ENCODE results near the gene MEAF6. TPM values are rescaled to one million over a fixed set of nuclear protein-coding genes. Genes with fewer than 3 reads are reported as not detected.

MEAF6 gene
- 56.1 TPM for total RNA-seq

DNA sequence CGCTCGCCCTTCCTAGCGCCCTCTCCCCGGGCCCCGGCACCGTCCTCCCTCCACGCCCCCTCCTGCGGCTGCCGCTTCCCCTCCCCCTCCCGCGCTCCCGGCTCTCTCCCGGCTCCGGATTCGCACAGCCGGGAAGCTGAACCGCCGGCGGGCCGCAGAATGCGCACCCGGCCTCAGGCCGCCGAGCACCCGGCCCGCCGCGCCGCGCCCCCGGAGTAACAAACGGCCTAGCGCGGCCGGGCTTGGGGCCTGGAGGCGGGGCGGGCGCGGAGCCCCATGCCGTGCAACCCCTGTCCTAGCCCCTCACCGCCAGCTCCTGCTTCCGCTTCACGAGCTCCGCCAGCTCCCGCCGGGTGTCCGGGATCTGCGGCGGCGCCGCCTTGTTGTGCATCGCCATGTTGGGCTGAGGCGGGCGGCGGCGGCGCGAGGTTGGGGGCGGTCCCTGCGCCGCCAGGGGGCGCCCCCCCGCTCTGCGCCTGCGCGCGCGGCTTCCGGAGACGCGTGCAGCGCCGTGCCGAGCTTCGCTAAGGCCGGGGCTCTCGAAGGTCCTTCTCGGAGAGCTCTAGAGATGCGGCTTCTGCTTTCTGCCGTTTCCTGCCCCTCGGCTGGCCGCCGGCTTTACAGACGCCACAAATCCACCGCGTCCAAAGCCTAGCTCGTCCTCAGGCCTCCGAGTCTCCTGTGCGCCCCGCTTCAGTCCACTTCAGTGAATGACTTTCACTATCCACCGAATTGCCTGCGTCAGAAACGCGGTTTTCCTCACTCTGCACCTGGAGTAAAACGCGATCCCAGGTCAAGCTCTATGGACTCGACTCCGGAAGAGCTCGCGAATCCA lies at the start of gene MEAF6:
MEAF6 (minus strand) TSS at position 417 of the 835 bp plus-strand sequence; CDS start at position 397, 20 bp downstream.

DNA sequence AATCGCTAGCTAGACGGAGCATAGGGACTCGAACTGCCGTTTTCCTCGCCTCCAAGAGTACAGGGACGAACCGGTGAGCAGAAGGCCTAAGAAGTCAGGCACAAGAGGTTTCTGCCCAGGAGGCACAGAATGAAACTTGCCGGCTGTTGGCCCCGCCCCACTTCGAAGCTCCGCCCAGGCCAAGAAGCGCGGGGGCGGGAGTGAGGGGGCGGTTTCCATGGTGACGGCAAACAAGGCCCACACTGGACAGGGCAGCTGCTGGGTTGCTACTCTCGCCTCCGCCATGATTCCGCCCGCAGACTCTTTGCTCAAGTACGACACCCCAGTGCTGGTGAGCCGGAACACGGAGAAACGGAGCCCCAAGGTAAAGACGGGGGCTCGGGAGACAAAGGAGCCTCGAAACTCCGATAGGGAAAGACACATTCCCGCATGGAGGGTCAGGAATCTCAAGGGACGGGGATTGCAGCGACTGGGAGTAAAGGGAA lies 42.2 kb upstream of the MEAF6 start, which contains the start of gene DNALI1:
DNALI1 (plus strand) TSS at position 229 of the 485 bp plus-strand sequence; CDS start at position 284, 55 bp downstream.

DNA sequence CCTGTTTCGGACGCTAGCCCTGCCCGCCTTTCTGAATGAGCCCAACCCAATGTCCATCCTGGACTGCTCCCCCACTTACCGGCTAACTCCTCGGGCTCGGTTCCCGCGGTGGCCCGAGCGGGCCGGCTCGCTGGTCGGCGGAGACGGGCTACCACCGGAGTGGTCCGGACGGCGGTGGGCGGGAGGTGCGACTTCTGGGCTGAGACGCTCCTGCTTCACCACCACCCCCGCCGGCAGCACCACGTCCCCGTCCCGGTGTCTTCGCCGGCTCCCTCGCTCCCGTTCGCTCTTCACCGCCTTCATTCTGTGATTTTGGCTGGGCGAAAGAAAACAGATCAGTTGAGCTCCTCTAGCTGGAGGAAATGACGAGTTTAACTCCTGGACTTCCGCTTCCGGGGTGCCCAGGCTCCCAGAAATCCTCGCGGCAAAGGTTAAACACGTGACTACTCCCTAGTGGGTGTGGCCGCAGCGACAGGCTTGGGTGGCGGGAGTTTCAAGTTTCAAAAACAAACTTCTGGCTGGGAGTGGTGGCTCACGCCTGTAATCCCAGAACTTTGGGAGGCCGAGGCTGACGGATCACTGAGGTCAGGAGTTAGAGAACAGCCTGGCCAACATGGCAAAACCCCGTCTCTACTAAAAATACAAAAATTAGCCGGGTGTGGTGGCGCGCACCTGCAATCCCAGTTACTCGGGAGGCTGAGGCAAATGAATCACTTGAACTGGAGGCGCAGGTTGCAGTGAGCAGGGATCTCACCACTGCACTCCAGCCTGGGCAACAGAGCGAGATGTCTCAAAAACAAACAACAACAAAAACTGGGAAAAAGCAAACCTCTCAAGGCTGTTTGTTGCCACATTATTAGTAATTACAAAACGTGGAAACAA lies 39.6 kb upstream of the MEAF6 start, which contains the start of gene SNIP1:
SNIP1 (minus strand) TSS at position 367 of the 882 bp plus-strand sequence; CDS start at position 303, 64 bp downstream.

DNA sequence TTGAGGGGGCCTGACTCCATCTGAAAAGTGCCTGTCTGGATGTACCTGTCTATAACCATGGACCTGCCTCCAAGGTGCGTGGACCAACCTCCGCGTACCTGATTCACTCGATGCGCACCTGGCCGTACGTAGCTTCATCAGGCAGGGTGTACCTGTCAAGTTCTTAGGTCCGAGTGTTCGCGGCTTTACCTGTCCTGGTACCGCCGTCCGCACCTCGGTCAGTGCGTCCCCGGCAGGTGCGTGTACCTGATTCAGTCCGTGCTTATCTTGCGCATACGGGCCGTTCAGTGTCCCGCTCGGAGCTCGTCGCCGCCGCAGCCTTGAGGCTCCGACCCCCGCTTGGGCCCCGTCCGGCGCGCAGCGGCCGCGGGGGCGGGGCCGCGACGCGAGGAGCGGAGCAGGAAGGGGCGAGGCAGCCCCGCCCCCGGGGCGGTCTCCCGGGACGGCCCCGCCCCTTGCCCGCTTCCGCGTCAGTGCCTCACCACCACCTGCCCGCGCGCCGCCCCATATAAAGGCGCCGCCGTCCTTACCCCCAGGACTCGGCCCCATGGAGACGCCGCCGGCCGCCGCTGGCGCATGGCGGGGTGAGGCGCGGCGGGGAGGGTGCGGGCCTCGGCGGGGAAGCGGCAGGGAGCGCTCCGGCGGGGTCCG lies 40.4 kb downstream of the MEAF6 start, which contains the start of gene ZC3H12A:
ZC3H12A (plus strand) TSS at position 535 of the 651 bp plus-strand sequence. CDS start 917 bp downstream, outside the sequence.

Small RNA genes lying within 50 kb of the gene (small RNA-seq; reads per million reads assigned to genes)
- gene AL034379.1 (ENCODE audit: low replicate concordance) (not detected), gene MIR5581 (ENCODE audit: low replicate concordance) (0.09 reads per million)

Other genes with a start within 250 kb of the MEAF6 start
- 10.4 TPM for gene ZC3H12A, start 40.2 kb downstream of the MEAF6 start, total RNA-seq
- gene SNIP1, start 39.5 kb upstream of the MEAF6 start, total RNA-seq: 15.4 TPM
- gene DNALI1, start 42.2 kb upstream of the MEAF6 start, total RNA-seq: 10.7 TPM
- 62.0 TPM for gene GNL2, start 81.2 kb upstream of the MEAF6 start, total RNA-seq
- 2.2 TPM for gene RSPO1, start 120.1 kb upstream of the MEAF6 start, total RNA-seq
- gene CDCA8, start 177.8 kb upstream of the MEAF6 start, total RNA-seq: 5.4 TPM